Coronary artery (tissue), 2 donors: Measurements from ENCODE around the gene CARMIL1.
A peak's percentile ranks its signal among the peaks of the same experiment; 100 is the strongest.

Source experiments
- DNase-seq: peaks from one replicate; pipeline ENCODE4 v3.0.0-alpha.2; 2017; ENCODE audit warnings: low spot score
- H3K27ac ChIP-seq, 2 donors: fragments of 200-600 bp; sonication (generic); one replicate each; pipeline ENCODE4 v1.5.1; 2016 to 2019
- H3K4me3 ChIP-seq: fragments of 200-600 bp; sonication (generic); 2 replicates; pipeline ENCODE4 v1.5.1; 2016; ENCODE audit warnings: mild to moderate bottlenecking, moderate library complexity
- CTCF ChIP-seq: fragments of 200-600 bp; sonication (generic); IDR thresholded peaks from one replicate; pipeline ENCODE4 v1.5.1; 2019; ENCODE audit warnings: antibody characterized with exemption

CARMIL1 gene

GRCh38 chr6:25350573-25350972 is 71.4 kb downstream of the CARMIL1 start:
- no peak for DNase-seq
- TF ChIP-seq CTCF = no peak
- Histone ChIP-seq H3K27ac (no peak overlapping the region), H3K4me3 (no peak overlapping the region)

- no peak for TF ChIP-seq CTCF
- Histone ChIP-seq H3K27ac (no peak overlapping the region), H3K4me3 (no peak overlapping the region)
- DNase-seq = no peak
Observed at GRCh38 chr6:25351485-25351884, 72.3 kb downstream of the CARMIL1 start.

GRCh38 chr6:25352285-25352684 is 73.1 kb downstream of the CARMIL1 start:
- Histone ChIP-seq H3K27ac (no peak overlapping the region), H3K4me3 (no peak overlapping the region)
- no peak for TF ChIP-seq CTCF
- DNase-seq = no peak

GRCh38 chr6:25354078-25354932 is 75.1 kb downstream of the CARMIL1 start:
- H3K27ac ChIP-seq = peak overlapping the region in 1 of 2 donors; percentile 55
- no peak for DNase-seq
- no peak for TF ChIP-seq CTCF

GRCh38 chr6:25359191-25359861 is 80.2 kb downstream of the CARMIL1 start:
- H3K27ac ChIP-seq = peak overlapping the region; percentile 49 to 89
- peak overlapping the region; percentile 44 for H3K4me3 ChIP-seq
- DNase-seq = no peak
- TF ChIP-seq CTCF = no peak

More at GRCh38 chr6:25354078-25354932, 75.1 kb downstream of the CARMIL1 start:
- no peak overlapping the region for H3K4me3 ChIP-seq

- Histone ChIP-seq H3K27ac (peak overlapping the region in 1 of 2 donors; percentile 89), H3K4me3 (peak overlapping the region; percentile 44)
- DNase-seq = no peak
- TF ChIP-seq CTCF = no peak
Observed at GRCh38 chr6:25359891-25360290, 80.7 kb downstream of the CARMIL1 start.

GRCh38 chr6:25360621-25361020 is 81.4 kb downstream of the CARMIL1 start:
- Histone ChIP-seq H3K4me3 (no peak overlapping the region), H3K27ac (peak overlapping the region in 1 of 2 donors; percentile 89)
- TF ChIP-seq CTCF = no peak
- DNase-seq = no peak
